ENCODE results near the gene LRRC3C. TPM values are rescaled to one million over a fixed set of nuclear protein-coding genes. Genes with fewer than 3 reads are reported as not detected.

LRRC3C gene
- total RNA-seq, 4 donors from 2014 or later: not detected

- Histone ChIP-seq H3K4me3 (replicated peaks in 1 of 3) (no peak overlapping the region), H3K9me3 (no peaks in the 10 kb centered on the region), H3K4me1 (no peaks in the 10 kb centered on the region), H3K36me3 (peaks cover 80 to 85% of the 10 kb centered on the region in 2 donors), H3K27ac (no peak overlapping the region), H3K27me3 (no peaks in the 10 kb centered on the region)
- WGBS, 2 donors: 95 to 96% methylated on average over 11 of the region's 11 CpGs
- DNase-seq: no peak
- intact Hi-C loops (cut with DNase I): no loop called here
- TF ChIP-seq CTCF (IDR thresholded peaks at IDR 0.05): no peak
- no peak for TF ChIP-seq POLR2A (IDR thresholded peaks at IDR 0.05)
These were observed 66.9 kb downstream of the LRRC3C start for GRCh38 chr17:39994448-39994847.

Other genes starting within 250 kb of the LRRC3C start
- gene PGAP3, start 239.7 kb upstream of the LRRC3C start, total RNA-seq: 10 to 100 TPM; 55.6 to 88.1 (median 72.7) TPM
- 100 to 1,000 TPM in 3 of 4 donors, 10 to 100 TPM in 1; 74.3 to 170 (median 139) TPM for gene ERBB2, start 227.7 kb upstream of the LRRC3C start, total RNA-seq
- gene MIEN1, start 197.2 kb upstream of the LRRC3C start, total RNA-seq: 100 to 1,000 TPM in 1 of 4 donors, 10 to 100 TPM in 3; 39.8 to 134 (median 70.3) TPM
- gene GRB7, start 189.8 kb upstream of the LRRC3C start, total RNA-seq: 10 to 100 TPM in 1 of 4 donors, 1 to 10 TPM in 3; 7.1 to 14.0 (median 8.7) TPM
- gene IKZF3, start 63.4 kb upstream of the LRRC3C start, total RNA-seq: 1 to 10 TPM; 1.8 to 2.8 (median 2.6) TPM
- under 1 TPM in 1 of 4 donors, not detected in 3; 0.40 TPM for gene ZPBP2, start 59.5 kb upstream of the LRRC3C start, total RNA-seq
- 10 to 100 TPM in 1 of 4 donors, 1 to 10 TPM in 3; 7.7 to 13.2 (median 8.3) TPM for gene GSDMB, start 9.1 kb upstream of the LRRC3C start, total RNA-seq
- gene ORMDL3, start 131 bp upstream of the LRRC3C start, total RNA-seq: 100 to 1,000 TPM in 2 of 4 donors, 10 to 100 TPM in 2; 81.4 to 125 (median 99.0) TPM
- gene GSDMA, start 35.3 kb downstream of the LRRC3C start, total RNA-seq: not detected
- gene PSMD3, start 53.1 kb downstream of the LRRC3C start, total RNA-seq: 100 to 1,000 TPM in 1 of 4 donors, 10 to 100 TPM in 3; 65.0 to 100 (median 98.8) TPM
- gene CSF3, start 87.7 kb downstream of the LRRC3C start, total RNA-seq: not detected
- gene MED24, start 126.7 kb downstream of the LRRC3C start, total RNA-seq: 10 to 100 TPM; 37.1 to 68.4 (median 56.6) TPM
- gene THRA, start 135.2 kb downstream of the LRRC3C start, total RNA-seq: 10 to 100 TPM; 34.0 to 52.9 (median 44.8) TPM
- 1 to 10 TPM; 3.4 to 9.9 (median 5.1) TPM for gene NR1D1, start 172.9 kb downstream of the LRRC3C start, total RNA-seq
- 100 to 1,000 TPM in 1 of 4 donors, 10 to 100 TPM in 3; 69.9 to 101 (median 80.4) TPM for gene MSL1, start 194.2 kb downstream of the LRRC3C start, total RNA-seq
- 100 to 1,000 TPM in 1 of 4 donors, 10 to 100 TPM in 3; 88.2 to 103 (median 95.5) TPM for gene CASC3, start 212.8 kb downstream of the LRRC3C start, total RNA-seq
- gene RAPGEFL1, start 249.7 kb downstream of the LRRC3C start, total RNA-seq: 1 to 10 TPM; 1.3 to 5.2 (median 4.1) TPM